GM23338 (cell line): Measurements from ENCODE around the gene CD300E.

Experiments
- EZH2 ChIP-seq: fragments of 200-600 bp; sonication (generic); IDR thresholded peaks from one replicate; pipeline ENCODE4 v1.8.0; 2017; ENCODE audit warnings: antibody characterized with exemption, mild to moderate bottlenecking, low read depth; ENCODE audit not compliant: unreplicated experiment
- TF ChIP-seq, protein P1 (sequence below), 2 experiments: fragments of 200-600 bp in 1 of 2; sonication (generic) in 1 of 2; conservative IDR thresholded peaks; 2 replicates each; pipeline versions ENCODE4 v1.5.1 to v1.6.1; 2016 to 2017; ENCODE audit warnings: antibody characterized with exemption in 2 of 2, low read depth in 2 of 2, mild to moderate bottlenecking in 2 of 2, moderate library complexity in 1 of 2
- TF ChIP-seq, protein P2 (sequence below): IDR thresholded peaks from one replicate; pipeline ENCODE4 v1.6.1; 2018; ENCODE audit warnings: antibody characterized with exemption; ENCODE audit not compliant: unreplicated experiment
- TF ChIP-seq, protein P3 (sequence below): IDR thresholded peaks from 2 replicates; pipeline ENCODE4 v1.6.1; 2016; ENCODE audit warnings: antibody characterized with exemption

DNA sequence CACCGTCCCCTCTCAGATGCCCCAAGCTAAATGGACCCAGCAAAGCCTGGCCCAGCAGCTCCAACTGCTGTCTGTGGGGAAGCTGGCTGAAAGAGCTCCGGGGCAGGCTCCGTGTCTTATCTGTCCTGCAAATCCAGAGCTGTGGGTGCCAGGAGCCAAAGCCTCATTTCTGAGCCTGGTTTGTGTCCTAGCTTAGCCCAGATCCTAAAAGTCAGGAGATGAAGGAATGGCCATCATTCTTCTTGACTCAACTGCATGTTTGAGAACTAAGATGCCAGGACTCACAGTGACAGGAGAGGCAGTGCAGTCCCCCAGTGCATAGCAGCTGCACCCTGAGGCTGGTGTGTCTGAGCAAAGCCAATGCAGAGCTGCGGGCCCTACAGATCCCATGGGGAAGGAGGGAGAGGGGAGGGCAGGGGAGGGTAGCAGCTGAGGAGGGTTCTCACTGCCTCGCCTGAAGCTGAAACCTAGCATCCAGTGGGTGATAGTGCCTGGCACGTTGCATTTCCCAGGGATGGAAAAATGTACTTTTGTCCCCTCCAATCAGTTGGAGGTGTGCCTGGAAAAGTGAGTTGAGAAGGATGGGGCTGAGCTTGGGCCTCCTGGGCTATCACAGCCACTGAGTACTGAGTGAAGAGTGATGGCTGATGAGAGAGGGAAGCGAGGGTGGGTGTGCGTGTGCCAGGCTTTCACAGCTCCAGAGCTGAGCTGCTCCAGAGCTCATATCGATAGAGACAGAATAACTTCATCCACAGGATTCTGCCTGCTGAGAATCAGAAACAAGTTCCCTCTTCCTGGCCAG lies 24.5 kb upstream of the CD300E start:
- TF ChIP-seq, protein P1, sequence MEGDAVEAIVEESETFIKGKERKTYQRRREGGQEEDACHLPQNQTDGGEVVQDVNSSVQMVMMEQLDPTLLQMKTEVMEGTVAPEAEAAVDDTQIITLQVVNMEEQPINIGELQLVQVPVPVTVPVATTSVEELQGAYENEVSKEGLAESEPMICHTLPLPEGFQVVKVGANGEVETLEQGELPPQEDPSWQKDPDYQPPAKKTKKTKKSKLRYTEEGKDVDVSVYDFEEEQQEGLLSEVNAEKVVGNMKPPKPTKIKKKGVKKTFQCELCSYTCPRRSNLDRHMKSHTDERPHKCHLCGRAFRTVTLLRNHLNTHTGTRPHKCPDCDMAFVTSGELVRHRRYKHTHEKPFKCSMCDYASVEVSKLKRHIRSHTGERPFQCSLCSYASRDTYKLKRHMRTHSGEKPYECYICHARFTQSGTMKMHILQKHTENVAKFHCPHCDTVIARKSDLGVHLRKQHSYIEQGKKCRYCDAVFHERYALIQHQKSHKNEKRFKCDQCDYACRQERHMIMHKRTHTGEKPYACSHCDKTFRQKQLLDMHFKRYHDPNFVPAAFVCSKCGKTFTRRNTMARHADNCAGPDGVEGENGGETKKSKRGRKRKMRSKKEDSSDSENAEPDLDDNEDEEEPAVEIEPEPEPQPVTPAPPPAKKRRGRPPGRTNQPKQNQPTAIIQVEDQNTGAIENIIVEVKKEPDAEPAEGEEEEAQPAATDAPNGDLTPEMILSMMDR (conservative IDR thresholded peaks at IDR 0.05; ENCODE audit: low read depth in 2 of 2): no peak
- no peak for TF ChIP-seq EZH2
- TF ChIP-seq, protein P2, sequence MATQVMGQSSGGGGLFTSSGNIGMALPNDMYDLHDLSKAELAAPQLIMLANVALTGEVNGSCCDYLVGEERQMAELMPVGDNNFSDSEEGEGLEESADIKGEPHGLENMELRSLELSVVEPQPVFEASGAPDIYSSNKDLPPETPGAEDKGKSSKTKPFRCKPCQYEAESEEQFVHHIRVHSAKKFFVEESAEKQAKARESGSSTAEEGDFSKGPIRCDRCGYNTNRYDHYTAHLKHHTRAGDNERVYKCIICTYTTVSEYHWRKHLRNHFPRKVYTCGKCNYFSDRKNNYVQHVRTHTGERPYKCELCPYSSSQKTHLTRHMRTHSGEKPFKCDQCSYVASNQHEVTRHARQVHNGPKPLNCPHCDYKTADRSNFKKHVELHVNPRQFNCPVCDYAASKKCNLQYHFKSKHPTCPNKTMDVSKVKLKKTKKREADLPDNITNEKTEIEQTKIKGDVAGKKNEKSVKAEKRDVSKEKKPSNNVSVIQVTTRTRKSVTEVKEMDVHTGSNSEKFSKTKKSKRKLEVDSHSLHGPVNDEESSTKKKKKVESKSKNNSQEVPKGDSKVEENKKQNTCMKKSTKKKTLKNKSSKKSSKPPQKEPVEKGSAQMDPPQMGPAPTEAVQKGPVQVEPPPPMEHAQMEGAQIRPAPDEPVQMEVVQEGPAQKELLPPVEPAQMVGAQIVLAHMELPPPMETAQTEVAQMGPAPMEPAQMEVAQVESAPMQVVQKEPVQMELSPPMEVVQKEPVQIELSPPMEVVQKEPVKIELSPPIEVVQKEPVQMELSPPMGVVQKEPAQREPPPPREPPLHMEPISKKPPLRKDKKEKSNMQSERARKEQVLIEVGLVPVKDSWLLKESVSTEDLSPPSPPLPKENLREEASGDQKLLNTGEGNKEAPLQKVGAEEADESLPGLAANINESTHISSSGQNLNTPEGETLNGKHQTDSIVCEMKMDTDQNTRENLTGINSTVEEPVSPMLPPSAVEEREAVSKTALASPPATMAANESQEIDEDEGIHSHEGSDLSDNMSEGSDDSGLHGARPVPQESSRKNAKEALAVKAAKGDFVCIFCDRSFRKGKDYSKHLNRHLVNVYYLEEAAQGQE: no peak
- TF ChIP-seq, protein P3, sequence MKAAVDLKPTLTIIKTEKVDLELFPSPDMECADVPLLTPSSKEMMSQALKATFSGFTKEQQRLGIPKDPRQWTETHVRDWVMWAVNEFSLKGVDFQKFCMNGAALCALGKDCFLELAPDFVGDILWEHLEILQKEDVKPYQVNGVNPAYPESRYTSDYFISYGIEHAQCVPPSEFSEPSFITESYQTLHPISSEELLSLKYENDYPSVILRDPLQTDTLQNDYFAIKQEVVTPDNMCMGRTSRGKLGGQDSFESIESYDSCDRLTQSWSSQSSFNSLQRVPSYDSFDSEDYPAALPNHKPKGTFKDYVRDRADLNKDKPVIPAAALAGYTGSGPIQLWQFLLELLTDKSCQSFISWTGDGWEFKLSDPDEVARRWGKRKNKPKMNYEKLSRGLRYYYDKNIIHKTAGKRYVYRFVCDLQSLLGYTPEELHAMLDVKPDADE: no peak
